HG02973 (cell line): ENCODE measurements around the gene CAPRIN2.

Experiments
- ATAC-seq: cut with Tn5 transposase; IDR thresholded peaks from one replicate; pipeline ENCODE4 v1.9.1; 2021; ENCODE audit warnings: moderate library complexity; ENCODE audit not compliant: unreplicated experiment

CAPRIN2 gene

GRCh38 chr12:30754750-30755394, at the start of gene CAPRIN2:
Gene CAPRIN2 (minus strand): TSS chr12:30754951. CDS start chr12:30753520, 1,431 bp downstream.
- ATAC-seq = peak; percentile 90

- ATAC-seq = no peak
Measured at GRCh38 chr12:30797689-30798088, 42.9 kb upstream of the CAPRIN2 start.

GRCh38 chr12:30796891-30797371, 42.2 kb upstream of the CAPRIN2 start:
- ATAC-seq = no peak

- ATAC-seq = no peak
Measured at GRCh38 chr12:30796313-30796780, 41.6 kb upstream of the CAPRIN2 start.

DNA sequence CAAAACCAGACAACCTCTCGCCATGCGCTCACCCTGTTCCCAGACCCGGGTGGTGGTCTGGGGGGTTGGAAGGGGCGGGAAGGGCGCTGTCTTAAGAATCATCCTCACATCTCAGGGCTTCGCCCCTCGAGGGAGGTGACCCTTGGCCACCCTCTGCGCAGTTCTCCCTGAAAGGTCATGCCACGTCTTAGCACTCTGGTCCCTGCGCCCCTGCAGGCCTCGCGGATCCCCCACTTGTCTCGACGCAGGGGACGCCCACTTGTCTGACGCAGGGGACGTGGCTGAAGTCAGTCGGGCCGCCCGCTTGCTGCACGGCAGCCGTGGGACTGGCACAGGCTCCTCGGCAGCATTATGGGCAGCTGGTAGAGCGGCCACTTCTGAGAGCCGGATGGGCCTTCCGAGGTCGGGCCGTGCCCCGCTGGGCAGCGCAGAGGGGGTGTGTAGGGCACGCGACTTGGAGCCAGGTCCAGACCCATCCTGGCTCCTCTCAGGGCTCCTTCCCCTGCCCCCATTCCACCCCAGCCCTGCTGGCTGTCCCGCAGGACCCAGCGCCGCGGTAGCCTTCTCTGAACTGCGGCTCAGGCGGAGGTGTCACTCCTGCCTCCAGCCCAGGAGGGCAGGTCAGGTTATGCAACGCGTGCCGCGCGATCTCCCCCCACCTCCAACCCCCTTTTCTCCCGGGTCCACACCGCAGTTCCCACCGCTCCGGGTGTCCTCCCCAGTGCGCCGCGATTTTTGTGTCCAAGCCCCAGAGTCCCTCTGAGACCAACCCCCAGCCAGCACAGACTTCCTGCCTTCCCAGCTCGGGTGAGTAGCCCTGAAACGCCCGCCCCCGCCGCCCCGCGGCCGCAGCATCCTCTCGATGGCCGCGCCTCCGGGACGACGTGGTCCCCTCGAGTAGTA, 40.9 kb upstream of the CAPRIN2 start:
- peak; percentile 84 for ATAC-seq

- ATAC-seq = no peak
Measured at GRCh38 chr12:30794591-30795409, 40.0 kb upstream of the CAPRIN2 start.

DNA sequence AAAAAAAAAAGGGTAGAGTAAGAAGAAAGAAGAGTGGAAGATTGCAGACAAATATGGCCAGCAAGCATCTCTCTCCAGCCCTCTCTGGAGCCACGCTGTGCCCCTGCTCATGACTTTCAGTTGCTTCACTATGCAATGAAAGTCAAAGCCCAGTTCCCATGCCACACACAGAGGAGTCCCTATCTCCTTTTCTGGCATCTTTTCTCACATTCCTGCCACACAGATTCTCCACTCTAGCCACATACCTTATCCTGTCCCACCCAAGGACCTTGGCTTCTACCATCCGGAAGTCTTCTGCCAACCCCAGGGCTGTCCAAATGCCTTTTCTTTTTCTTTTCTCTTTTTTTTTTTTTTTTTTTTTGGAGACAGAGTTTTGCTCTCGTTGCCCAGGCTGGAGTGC, 39.3 kb upstream of the CAPRIN2 start:
- no peak for ATAC-seq

DNA sequence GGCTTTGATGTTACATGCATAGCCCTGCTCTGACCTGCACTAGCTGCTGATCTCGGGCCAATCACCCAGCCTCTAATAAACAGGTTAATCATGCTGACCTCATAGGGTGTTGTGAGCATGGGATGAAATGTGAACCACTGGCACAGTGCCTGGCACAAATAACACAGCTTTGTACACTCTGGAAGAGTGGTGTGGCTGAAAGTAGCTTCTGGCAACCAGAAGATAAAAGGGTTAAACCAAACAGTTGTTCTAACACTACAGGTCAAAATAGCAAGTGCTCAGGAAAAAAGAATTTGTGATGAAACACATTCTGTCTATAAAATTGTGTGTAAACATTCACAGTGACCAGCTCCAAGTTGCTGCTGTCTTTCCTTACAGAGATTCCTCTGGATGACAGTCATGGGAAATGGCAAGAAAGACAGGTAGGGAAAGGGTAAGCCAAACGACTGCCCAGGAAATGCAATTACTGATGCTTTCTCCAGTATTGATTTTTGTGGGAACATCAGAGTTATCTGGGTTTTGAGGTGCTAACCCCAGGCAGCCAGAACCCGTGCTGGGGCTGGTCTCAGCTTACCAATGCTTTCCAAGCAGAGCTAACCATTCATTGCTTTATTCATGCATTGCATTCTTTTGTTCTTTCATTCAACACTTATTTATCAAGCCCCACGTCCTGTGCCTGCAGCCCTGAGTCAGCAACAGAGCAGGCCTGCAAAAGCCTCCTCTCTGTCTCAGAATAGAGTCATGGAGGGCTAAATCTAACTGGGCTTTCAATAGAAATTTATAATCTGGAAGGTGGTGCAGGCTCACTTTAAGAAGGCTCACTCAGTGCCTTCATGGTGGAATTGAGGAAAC, 38.1 kb upstream of the CAPRIN2 start:
- no peak for ATAC-seq

DNA sequence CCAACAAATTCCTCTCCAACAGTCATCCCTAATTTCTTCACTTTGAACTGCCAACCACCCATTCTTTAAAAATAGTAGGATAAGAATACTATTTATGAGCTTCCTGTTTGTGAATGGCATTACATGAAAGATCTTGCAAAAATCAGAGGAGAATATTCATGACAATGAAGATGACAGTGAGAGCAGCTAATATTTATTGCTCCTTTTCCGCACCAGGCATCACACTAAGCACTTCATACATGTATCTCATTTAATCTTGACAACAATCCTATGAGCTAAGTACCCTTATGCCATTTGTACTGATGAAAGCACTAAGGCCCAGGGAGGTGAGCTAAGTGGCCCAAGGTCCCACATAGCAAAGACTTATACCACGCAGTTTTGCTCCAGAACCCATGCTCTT, 37.3 kb upstream of the CAPRIN2 start:
- ATAC-seq = no peak

DNA sequence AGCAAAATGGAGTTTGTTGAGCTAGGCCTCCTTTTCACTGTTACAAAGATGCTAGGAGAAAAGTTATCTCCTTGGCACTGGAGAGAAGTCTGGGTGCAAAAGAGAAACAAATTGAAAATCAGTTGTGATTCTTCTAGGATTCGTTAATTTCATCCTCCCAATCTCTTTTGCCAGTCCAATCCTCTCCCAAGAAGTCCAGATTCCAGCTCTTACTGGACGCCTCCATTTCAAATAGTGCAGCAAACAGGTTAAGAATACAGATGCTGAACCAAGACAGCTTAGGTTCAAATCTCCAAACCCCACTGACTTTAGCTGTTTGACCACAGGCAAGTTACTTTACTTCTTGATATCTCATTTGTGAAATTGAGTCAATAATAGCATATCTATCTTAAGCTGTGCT, 34.0 kb upstream of the CAPRIN2 start:
- ATAC-seq = no peak

DNA sequence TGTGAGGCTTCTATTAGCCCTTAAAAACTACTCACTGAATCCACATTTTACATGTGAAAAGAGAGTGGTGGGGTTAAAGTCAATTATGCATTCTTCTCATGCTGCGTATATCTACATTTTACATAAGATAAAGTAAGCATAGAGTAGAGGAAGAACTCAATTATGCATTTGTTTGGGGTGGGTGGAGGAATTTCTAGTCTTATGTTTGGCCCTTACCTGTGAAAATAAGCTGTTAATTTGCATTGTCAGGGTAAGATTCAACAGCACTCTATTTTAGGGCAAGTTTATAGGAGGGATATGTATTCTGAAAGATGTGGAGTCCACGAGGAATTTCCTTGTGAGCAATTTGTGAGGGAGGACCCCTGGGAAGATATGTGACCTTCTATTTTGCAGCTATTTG, 30.9 kb upstream of the CAPRIN2 start:
- no peak for ATAC-seq

DNA sequence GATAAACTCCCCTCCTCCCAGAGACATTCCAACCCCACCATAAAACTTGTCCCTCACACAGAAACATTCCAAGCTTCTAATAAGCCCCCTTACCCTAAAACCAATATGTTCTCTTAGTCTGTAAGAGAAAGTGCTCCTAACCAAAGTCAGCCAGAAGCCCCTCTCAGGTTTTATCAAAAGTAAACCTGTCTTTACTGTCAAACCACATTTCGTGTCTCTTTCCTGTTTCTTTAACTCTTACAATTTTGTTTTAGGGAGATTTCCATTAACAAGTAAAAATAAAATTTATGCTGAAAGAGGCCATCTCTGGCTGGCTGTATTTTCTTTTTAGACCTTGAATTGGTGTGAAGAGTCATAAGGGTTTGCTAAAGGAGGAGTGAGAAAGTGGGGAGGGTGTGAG, 29.8 kb upstream of the CAPRIN2 start:
- no peak for ATAC-seq

DNA sequence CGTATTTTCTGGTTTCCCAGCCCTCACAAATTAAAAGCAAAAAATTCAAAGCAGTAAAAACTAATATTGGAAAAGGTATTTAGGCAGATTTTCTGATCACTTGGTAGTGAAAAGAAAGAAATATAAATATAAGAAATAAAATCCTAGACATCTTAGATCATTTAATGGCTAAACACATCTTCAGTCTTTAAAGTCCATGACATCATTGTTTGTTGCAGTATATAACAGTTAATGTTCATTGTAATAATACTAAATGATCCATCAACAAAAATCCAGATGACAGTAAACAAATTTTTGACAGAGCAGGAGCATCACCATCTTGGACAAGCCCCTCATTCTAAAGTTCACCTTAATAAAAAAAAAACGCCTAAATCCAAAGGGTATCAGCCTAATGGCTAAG, 29.2 kb upstream of the CAPRIN2 start:
- no peak for ATAC-seq

DNA sequence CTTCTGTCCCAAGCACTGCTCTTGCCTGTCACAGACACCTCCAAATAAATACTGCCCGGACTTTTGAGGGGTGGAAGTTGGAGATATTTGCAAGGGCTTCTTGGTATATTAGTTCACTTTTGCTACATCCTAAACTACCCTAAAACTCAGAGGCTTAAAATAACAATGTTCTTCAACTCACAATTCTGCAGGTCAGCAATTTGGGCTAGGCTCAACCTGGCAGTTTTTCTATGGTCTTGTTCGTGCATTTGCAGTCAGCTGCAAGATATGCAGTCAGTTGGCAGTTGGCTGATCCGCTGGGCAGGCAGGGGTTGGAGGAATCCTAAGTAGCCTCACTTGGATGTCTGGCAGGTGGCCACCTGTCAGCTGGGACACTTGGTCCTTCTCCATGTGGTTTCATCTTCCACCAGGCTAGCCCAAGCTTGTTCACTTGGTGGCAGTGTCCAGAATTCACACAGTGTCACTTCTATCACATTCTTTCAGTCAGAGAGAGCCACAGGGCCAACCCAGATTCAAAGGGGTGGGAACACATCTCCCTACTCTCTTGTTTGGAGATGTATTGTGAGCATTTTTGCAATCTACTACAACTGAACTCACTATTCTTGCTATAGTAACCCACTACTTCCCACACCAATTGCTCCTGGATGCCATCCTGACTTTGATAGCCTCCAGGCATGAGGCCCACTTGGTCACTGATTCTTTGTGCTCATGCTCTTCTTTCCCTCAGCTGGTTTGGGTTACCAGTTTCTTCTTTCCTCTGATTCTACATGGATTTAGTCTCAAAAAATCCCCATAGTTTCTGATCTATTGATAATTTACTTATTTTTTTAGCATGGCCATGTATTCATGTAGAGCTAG, 27.8 kb upstream of the CAPRIN2 start:
- ATAC-seq = no peak

DNA sequence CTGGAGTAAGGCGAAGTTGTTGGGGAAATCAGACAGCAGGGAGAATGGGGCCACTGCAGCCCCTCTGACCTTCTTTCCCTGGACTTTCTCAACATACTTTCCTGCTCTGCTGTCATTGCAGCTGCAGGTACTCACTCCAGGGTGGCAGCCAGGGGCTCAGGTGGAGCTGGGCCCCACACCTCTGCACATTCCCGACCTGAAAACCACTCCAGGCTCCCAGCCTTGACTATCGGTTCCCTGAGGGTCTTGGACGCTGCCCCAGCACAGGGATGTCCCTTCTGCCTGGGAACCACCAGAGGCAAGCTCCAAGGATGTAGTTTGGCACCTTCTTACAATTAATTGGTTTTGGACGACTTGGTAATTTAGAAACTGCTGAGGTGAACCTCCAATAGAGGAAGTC, 24.8 kb upstream of the CAPRIN2 start:
- no peak for ATAC-seq

GRCh38 chr12:30779178-30779577, 24.4 kb upstream of the CAPRIN2 start:
- ATAC-seq = no peak

- ATAC-seq = no peak
Measured at GRCh38 chr12:30774599-30774998, 19.8 kb upstream of the CAPRIN2 start.

GRCh38 chr12:30769802-30770201, 15.1 kb upstream of the CAPRIN2 start:
- ATAC-seq = no peak

DNA sequence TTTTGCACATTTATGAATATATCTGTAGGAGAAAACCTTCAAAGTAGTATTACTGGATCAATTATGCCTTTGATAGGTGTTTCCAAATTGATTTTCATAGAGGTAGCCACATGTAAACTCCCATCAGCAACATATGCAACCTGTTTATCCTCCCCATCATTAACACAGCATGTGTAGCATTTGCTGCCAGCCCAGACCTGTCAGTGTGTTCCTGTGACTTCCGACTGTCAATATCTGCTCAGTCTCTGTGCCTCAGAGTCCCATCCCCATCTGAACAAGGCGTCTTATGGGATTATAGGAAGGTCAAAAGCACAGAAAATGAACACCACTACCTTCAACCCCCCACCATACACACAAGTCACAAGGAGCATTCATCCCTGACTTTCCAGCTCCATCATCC, 9.5 kb upstream of the CAPRIN2 start:
- ATAC-seq = no peak
